SW480 (cell line): ENCODE measurements around the gene DCUN1D2.
"Not testable (repeated sequence)": the region's sequence is repeated elsewhere in the genome, so short reads cannot be mapped to it uniquely, and the experiment has no call there.

ENCODE experiments used
- DNase-seq: peaks from one replicate; pipeline ENCODE4 v3.0.0-alpha.2; 2016; ENCODE audit warnings: low spot score

DCUN1D2 gene

GRCh38 chr13:113464476-113464875, 26.0 kb downstream of the DCUN1D2 start:
- DNase-seq: no peak

GRCh38 chr13:113461022-113461751, 29.3 kb downstream of the DCUN1D2 start:
- DNase-seq: no peak

- DNase-seq: no peak
Observed at GRCh38 chr13:113460599-113460998, 29.9 kb downstream of the DCUN1D2 start.

GRCh38 chr13:113460064-113460555, 30.4 kb downstream of the DCUN1D2 start:
- no peak for DNase-seq

DNA sequence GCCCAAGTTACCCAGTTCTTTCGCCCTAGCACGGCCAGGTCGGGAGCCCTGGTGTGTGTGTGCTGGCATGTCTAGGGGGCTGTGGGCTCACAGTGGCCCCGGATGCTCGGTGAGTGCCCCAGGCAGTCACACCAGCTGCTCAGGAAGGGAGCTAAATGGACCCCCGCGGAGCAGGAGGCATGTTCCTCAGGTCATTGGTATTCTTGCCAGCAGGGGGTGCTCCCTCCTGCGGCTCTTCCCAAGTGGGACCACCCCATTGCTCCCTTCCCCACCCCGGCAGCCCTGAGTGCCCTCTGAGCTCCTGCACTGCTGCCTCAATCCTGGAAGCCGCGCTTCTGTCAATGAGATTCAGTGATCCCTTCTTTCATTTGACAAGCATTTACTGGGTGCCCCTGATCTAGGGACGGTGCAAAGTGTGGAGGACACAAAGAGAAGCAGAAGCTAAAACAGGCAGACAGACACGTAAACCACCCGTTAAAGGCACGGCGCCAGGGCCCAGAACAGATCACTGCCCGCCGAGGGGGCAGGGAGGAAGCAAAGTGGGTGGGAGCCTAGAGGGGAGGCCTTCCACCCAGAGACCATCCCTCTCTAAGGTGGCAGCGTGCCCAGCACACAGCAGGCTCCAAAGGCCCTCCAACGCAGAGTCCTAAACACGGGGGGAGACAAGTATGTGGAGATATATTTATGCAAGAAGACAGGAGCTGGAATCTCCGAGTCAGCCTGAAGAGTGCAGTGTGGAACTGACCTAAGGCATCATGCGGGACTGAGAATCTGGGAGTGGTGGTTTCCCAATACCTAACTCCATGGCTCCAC, 32.1 kb downstream of the DCUN1D2 start:
- no peak for DNase-seq

- DNase-seq: no peak
Observed at GRCh38 chr13:113457510-113457909, 33.0 kb downstream of the DCUN1D2 start.

DNA sequence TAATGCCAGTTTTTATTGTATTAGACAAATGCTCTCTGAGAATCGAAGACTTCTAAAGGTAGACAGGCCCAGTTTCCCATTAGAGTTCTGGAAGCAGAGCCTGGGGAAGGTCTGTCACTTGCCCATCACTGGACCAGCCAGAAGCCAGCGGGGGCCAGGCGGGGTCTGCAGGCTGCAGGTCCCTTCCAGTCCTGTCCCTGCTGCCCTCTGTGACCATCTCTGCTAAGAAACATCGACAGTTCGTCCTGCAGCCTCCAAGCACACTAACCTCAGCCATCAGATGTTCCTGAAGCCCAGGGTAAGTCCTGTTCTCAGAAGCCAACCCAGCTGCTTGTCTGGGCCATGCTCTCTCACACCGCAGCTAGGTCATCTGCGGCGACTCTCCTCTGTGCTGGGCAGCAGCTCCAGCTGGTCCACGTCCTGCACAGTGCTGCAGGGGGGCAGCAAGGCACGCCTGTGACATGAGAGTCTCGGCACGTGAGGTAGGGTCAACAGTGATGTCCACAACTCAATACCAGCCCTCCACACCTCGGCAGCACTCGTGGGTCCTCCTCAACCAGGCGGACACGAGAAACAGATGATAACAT, 34.3 kb downstream of the DCUN1D2 start:
- no peak for DNase-seq

GRCh38 chr13:113455384-113455783, 35.1 kb downstream of the DCUN1D2 start:
- DNase-seq: no peak

GRCh38 chr13:113454936-113455335, 35.6 kb downstream of the DCUN1D2 start:
- DNase-seq: no peak

GRCh38 chr13:113452942-113453901, 37.3 kb downstream of the DCUN1D2 start, which contains the start of gene ADPRHL1:
Gene ADPRHL1 (minus strand): TSS chr13:113453488. CDS start chr13:113453437, 51 bp downstream.
- no peak for DNase-seq

DNA sequence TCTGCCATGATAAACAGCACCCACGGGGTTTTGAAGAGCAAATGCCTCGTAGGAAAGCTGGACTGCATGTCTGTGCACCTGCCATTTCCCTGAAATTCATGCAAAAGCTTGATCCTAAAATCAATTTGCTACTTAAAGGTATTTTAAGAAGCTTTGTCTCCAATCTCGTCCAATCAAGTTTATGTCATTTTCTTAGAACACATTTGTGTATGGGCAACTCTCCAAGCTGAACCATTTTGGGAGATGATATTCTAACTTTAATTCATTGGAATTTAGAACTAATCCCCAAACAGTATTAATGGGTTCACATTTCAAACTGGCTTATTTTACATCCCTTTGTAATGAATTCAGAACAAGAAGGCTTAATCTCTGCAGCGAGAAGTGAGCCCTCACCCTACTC, 38.0 kb downstream of the DCUN1D2 start:
- DNase-seq: no peak

GRCh38 chr13:113451951-113452421, 38.5 kb downstream of the DCUN1D2 start:
- DNase-seq: no peak

GRCh38 chr13:113450861-113451620, 39.5 kb downstream of the DCUN1D2 start:
- not testable (repeated sequence) for DNase-seq

- DNase-seq: not testable (repeated sequence)
Observed at GRCh38 chr13:113450348-113450744, 40.2 kb downstream of the DCUN1D2 start.

DNA sequence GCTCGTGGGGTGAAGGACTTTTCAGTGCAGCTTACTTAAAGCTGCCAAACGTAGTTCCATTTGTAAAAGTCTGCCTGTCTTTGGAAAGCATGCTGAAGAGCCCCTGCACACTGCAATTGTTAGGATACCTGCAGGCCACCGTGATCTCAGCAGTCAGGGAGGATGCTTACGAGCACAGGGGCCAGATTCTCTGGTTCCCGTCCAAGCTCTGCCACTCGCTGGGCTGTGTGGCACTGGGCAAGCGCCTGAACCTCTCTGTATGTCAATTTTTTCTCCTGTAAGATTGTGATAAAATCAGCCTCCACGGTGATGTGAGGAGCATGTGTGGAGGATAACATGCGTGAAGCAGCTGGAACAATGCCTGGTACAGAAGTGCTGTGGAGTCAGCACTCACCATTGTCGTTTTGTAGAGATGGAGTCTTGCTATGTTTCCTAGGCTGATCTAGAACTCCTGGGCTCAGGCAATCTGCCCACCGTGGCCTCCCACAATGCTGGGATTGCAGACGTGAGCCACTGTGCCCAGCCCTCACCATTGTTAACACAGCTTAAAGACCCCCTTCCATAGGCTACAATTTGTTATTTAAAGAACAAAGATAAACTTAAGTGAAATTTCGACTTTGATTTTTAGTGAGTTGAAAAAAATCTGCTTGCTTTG, 40.7 kb downstream of the DCUN1D2 start:
- no peak for DNase-seq

DNA sequence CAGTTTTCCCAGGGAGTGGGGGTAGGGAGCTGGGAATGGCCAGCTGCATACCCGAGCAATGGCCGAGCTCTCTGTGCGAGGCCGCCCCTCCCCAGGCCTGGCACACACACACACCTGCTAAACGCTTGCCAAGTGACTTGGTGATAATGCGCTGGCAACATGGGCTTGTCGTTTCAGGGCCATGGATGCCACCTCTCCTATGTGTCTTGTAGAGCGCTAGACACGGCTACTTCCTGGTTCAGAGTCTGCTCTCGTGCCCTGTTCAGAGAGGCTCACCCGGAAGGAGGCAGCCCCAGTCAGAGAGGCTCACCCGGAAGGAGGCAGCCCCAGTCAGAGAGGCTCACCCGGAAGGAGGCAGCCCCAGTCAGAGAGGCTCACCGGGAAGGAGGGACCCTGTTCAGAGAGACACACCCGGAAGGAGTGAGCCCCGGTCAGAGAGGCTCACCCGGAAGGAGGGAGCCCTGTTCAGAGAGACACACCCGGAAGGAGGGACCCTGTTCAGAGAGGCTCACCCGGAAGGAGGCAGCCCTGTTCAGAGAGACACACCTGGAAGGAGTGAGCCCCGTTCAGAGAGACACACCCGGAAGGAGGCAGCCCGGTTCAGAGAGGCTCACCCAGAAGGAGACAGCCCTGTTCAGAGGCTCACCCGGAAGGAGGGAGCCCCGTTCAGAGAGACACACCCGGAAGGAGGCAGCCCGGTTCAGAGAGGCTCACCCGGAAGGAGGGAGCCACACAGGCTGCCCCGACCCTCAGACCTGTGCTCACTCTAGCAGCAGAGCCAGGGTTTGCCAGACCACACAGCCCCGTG, 41.4 kb downstream of the DCUN1D2 start:
- peak; percentile 97 for DNase-seq

DNA sequence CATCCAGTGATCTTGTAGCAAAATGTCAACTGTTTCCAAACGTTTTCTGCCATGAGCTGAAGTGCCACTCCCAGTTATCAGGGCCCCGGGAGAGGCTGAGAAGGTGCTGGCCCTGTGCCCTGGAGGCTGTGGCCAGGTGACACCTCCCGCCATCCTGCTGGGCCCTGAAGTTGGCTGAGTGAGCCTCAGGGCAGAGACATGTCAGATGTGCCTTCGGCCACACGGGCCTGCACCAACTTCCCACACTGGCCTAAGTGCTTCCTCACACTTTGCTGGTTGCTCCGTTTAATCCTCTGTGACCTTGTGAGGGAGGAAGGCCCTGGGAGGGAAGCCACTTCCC, 42.0 kb downstream of the DCUN1D2 start:
- DNase-seq: peak; percentile 32

GRCh38 chr13:113447596-113447995, 42.9 kb downstream of the DCUN1D2 start:
- DNase-seq: no peak

DNA sequence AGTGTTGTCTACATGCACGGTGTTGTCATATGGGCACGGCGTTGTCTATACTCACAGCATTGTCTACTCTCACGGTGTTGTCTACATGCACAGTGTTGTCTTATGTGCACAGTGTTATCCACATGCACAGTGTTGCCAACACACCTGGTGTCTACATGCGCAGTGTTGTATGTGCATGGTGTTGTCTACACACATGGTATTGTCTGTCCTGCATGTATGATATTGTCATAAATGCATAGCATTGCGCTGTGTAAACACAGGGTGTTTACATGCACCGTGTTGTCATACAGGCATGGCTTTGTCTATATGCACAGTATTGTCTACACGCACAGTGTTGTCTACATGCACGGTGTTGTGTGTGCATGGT, 44.0 kb downstream of the DCUN1D2 start:
- no peak for DNase-seq
